ENCODE measurements around the gene SDK1. TPM values are rescaled to one million over a fixed set of nuclear protein-coding genes. Genes with fewer than 3 reads are reported as not detected.
A peak's percentile ranks its signal among the peaks of the same experiment; 100 is the strongest.

SDK1 gene
- total RNA-seq, 2 experiments from 2014 or later, result 0.03 to 0.05 TPM

DNA sequence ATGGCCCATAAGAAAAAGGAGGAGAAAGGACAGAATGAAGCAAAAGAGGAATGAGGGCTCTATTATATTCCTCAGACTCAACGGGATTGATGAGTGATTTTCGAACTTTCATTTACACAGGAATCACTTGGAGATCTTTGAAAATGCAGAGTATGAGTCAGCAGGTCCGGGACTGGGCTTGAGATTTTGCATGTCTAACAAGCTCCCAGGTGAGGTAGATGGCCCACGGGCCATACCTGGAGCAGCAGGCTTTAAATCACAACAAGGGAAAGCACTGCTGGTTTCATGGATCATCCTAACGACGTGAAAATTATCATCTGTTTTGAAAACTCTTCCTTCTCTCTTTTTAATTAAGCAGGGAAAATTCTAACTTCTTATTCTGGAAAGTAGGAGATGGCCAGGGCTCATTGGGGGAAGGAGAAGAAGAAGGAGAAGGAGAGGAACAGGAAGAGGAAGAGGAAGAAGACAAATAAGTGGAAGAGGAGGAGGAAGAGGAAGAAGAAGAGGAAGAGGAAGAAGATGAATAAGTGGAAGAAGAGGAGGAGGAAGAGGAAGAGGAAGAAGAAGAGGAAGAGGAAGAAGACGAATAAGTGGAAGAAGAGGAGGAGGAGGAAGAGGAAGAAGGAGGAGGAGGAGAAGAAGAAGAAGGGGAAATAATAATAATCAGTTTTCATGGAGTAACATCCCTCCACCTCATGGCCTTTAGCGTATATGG, 3.8 kb upstream of the SDK1 start:
- Mint-ChIP-seq H3K27me3 (ENCODE audit: low read depth) (peaks cover 25% of the 10 kb centered on the region), H3K4me3 (no peak overlapping the region), H3K4me1 (ENCODE audit: low read depth) (peaks cover 4% of the 10 kb centered on the region), H3K36me3 (ENCODE audit: low read depth) (no peaks in the 10 kb centered on the region), H3K27ac (no peak overlapping the region), H3K9me3 (ENCODE audit: insufficient read depth) (no peaks in the 10 kb centered on the region)
- POLR2A ChIA-PET, result interaction anchor here (0.5 kb wide), 1 partner anchor 10 kb away, joined by 3 read pairs; no protein-coding TSS in a partner anchor
- CTCF ChIA-PET, result no interaction called here
- DNase-seq (no peak), ATAC-seq (no peak)

GRCh38 chr7:3300221-3300650, 816 bp upstream of the SDK1 start:
- Mint-ChIP-seq H3K27ac (no peak overlapping the region), H3K4me3 (peak overlapping the region; percentile 46), H3K4me1 (ENCODE audit: low read depth) (peaks cover 7% of the 10 kb centered on the region), H3K36me3 (ENCODE audit: low read depth) (no peaks in the 10 kb centered on the region), H3K27me3 (ENCODE audit: low read depth) (peaks cover 39% of the 10 kb centered on the region), H3K9me3 (ENCODE audit: insufficient read depth) (no peaks in the 10 kb centered on the region)
- DNase-seq, result no peak
- no peak for ATAC-seq
- ChIA-PET CTCF (interaction anchor here (0.7 to 4.0 kb wide), 7 partner anchors 9 to 436 kb away, joined by 3 to 13 read pairs (median 4); no protein-coding TSS in a partner anchor), POLR2A (no interaction called here)

DNA sequence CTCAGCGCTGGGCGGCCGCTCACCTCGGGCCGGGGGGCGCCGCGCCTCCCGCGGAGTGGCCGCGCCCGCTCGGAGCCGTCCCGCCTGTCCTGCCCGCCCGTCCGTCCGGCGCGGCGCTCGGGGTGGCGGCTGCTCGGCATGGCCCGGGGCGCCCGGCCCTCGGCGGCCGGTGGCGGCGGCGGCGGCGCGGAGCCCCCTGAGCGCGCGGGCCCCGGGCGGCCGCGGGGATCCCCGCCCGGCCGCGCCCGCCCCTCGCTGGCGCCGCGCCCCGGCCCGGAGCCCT, 338 bp downstream of the SDK1 start:
- Mint-ChIP-seq H3K27me3 (ENCODE audit: low read depth) (peaks cover 41% of the 10 kb centered on the region), H3K4me1 (ENCODE audit: low read depth) (peaks cover 7% of the 10 kb centered on the region), H3K9me3 (ENCODE audit: insufficient read depth) (no peaks in the 10 kb centered on the region), H3K27ac (no peak overlapping the region), H3K36me3 (ENCODE audit: low read depth) (no peaks in the 10 kb centered on the region), H3K4me3 (no peak overlapping the region)
- ATAC-seq (no peak), DNase-seq (no peak)
- CTCF ChIA-PET, result interaction anchor here (0.7 to 4.0 kb wide), 5 partner anchors 8 to 437 kb away, joined by 3 to 13 read pairs (median 4); no protein-coding TSS in a partner anchor
- POLR2A ChIA-PET, result no interaction called here

DNA sequence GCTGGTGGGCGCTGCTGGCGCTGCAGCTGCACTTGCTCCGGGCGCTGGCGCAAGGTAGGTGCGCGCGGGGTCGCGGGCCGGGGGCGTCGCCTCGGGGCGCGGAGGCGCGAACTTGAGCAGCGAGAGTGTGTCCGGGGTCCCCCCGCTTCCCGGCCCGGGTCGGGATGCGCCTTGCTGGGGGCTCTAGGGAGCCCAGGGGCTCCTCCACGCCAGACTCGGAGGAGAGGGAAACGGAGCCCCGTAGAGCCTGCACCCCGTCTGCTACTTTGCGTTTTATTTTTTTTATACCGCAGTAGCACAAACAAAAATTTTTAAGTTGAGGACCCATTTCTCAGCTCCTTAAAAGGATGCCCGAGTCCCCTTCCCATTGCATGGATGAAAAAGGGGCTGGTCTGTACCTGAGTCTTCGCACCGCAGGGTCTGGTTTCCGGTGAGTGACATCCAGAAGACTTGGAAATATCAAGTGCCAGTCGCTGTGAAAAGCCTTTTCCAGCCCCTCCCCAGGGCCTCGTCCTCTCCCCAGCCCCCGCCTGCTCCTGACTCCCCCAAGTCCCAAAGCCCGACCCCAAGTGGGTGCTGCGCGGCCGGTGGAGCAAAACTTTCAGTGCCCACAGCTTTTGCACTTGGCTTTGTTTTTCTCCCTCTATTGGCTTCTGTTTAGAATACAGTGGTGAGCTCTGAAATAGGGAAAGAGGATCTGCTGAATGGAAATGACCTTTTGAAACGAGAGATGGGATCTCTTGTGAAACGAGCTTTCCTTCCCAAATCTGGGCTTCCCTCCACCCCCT, 973 bp downstream of the SDK1 start:
- Mint-ChIP-seq H3K9me3 (ENCODE audit: insufficient read depth) (no peaks in the 10 kb centered on the region), H3K27me3 (ENCODE audit: low read depth) (peaks cover 43% of the 10 kb centered on the region), H3K36me3 (ENCODE audit: low read depth) (no peaks in the 10 kb centered on the region), H3K4me3 (peak overlapping the region; percentile 70), H3K4me1 (ENCODE audit: low read depth) (peaks cover 7% of the 10 kb centered on the region), H3K27ac (no peak overlapping the region)
- peak; percentile 27 for DNase-seq
- ChIA-PET CTCF (interaction anchor here (0.7 to 4.0 kb wide), 5 partner anchors 8 to 594 kb away, joined by 4 to 13 read pairs (median 7); no protein-coding TSS in a partner anchor), POLR2A (no interaction called here)
- ATAC-seq, result no peak

DNA sequence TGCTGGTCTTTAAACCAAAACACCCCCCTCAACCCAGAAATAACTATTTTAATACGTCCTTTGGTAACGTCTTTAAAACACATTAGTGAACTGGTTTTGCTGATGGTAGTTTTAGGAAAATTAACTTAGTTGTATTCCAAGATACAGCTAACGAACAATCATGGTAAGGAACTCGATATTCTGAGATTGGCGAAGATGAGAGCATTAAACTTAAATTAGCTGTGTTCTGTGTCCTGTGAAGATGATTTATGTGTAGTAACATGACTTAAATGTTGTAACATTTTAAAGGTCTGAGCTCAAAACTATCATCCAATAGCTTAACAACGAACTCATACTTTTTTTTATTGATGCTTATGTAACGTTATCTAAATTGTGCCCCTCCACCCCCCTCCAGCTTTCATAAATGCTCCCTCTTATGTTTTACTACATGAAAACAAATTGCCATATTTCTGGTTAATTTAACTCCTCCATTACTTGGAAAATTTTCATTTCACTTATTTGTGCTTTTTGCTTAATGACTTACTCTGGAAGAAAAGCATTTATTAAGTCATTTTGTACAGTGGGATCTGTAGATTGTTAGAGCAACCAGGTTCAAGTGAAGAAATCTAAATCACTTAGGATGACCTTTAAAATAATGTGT, 1.7 kb downstream of the SDK1 start:
- H3K4me1 Mint-ChIP-seq (ENCODE audit: low read depth), result peaks cover 7% of the 10 kb centered on the region
- no peaks in the 10 kb centered on the region for H3K9me3 Mint-ChIP-seq (ENCODE audit: insufficient read depth)
- peaks cover 47% of the 10 kb centered on the region for H3K27me3 Mint-ChIP-seq (ENCODE audit: low read depth)
- no peaks in the 10 kb centered on the region for H3K36me3 Mint-ChIP-seq (ENCODE audit: low read depth)
- ATAC-seq, result no peak
- ChIA-PET POLR2A (no interaction called here), CTCF (interaction anchor here (0.7 to 4.0 kb wide), 4 partner anchors 342 to 593 kb away, joined by 4 to 13 read pairs (median 6); no protein-coding TSS in a partner anchor)
- DNase-seq, result no peak
- H3K27ac Mint-ChIP-seq, result no peak overlapping the region
- H3K4me3 Mint-ChIP-seq, result peak overlapping the region; percentile 25

DNA sequence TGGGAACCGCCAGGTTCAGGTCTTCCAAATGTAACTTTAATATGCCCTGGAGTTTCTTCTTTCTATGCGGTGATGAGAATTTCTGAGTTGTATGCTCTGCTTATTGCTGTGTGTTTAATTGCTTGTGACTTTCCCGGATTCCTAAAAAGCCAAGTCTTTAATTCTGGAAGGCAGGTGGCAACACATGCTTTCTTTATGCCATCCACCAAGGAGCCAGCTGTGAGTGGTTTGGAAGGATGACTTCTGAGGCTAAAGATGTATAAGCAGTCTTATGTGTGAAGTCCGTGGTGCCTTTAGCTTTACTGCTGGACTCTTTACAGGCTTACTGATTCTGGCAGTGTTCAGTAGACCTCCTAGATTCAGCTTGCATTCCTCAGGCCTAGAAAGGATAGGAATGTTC, 3.1 kb downstream of the SDK1 start:
- no peaks in the 10 kb centered on the region for H3K9me3 Mint-ChIP-seq (ENCODE audit: insufficient read depth)
- DNase-seq (no peak), ATAC-seq (no peak)
- peaks cover 7% of the 10 kb centered on the region for H3K4me1 Mint-ChIP-seq (ENCODE audit: low read depth)
- H3K27me3 Mint-ChIP-seq (ENCODE audit: low read depth), result peaks cover 47% of the 10 kb centered on the region
- no peak overlapping the region for H3K27ac Mint-ChIP-seq
- H3K4me3 Mint-ChIP-seq, result no peak overlapping the region
- no peaks in the 10 kb centered on the region for H3K36me3 Mint-ChIP-seq (ENCODE audit: low read depth)
- ChIA-PET CTCF (interaction anchor here (4.0 kb wide), 1 partner anchor 369 kb away, joined by 13 read pairs; no protein-coding TSS in a partner anchor), POLR2A (no interaction called here)

- Mint-ChIP-seq H3K27me3 (ENCODE audit: low read depth) (peaks cover 42% of the 10 kb centered on the region), H3K4me3 (no peak overlapping the region), H3K4me1 (ENCODE audit: low read depth) (peaks cover 1% of the 10 kb centered on the region), H3K36me3 (ENCODE audit: low read depth) (no peaks in the 10 kb centered on the region), H3K27ac (no peak overlapping the region), H3K9me3 (ENCODE audit: insufficient read depth) (no peaks in the 10 kb centered on the region)
- DNase-seq (no peak), ATAC-seq (no peak)
- POLR2A ChIA-PET, result interaction anchor here (0.7 kb wide), 1 partner anchor 10 kb away, joined by 3 read pairs; no protein-coding TSS in a partner anchor
- CTCF ChIA-PET, result interaction anchor here (0.6 kb wide), 1 partner anchor 1393 kb away, joined by 3 read pairs; no protein-coding TSS in a partner anchor
Measured at GRCh38 chr7:3307435-3307834, 6.4 kb downstream of the SDK1 start.

DNA sequence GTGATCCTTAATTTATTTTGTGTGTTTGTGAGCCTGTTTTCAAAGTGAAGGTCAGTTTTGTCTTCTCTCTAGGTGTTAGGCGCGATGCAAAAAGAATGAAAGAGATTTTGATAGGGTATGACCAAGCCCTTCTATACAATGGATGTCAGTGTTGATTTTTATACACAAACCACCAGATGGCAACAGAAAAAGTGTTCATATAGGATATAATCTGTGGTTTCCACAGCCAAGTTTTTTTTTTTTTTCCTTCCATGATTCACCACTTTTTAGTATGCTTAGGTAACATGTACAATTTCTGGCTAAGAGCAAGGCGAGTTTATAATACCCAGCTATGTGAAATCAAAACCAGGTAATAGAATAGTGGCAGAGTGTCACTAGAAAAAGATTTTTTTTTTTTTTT, 8.1 kb downstream of the SDK1 start:
- Mint-ChIP-seq H3K27me3 (ENCODE audit: low read depth) (peaks cover 38% of the 10 kb centered on the region), H3K27ac (no peak overlapping the region), H3K4me1 (ENCODE audit: low read depth) (no peaks in the 10 kb centered on the region), H3K36me3 (ENCODE audit: low read depth) (no peaks in the 10 kb centered on the region), H3K4me3 (no peak overlapping the region), H3K9me3 (ENCODE audit: insufficient read depth) (no peaks in the 10 kb centered on the region)
- no peak for ATAC-seq
- DNase-seq, result no peak
- ChIA-PET CTCF (interaction anchor here (1.5 to 3.0 kb wide), 2 partner anchors 8 to 444 kb away, joined by 3 to 7 read pairs; partner anchors contain the start of gene SDK1), POLR2A (interaction anchor here (0.7 kb wide), 1 partner anchor 43 kb away, joined by 4 read pairs; no protein-coding TSS in a partner anchor)

GRCh38 chr7:3309956-3310355, 8.9 kb downstream of the SDK1 start:
- Mint-ChIP-seq H3K4me1 (ENCODE audit: low read depth) (no peaks in the 10 kb centered on the region), H3K9me3 (ENCODE audit: insufficient read depth) (no peaks in the 10 kb centered on the region), H3K36me3 (ENCODE audit: low read depth) (no peaks in the 10 kb centered on the region), H3K27me3 (ENCODE audit: low read depth) (peaks cover 36% of the 10 kb centered on the region), H3K27ac (no peak overlapping the region), H3K4me3 (no peak overlapping the region)
- ATAC-seq (no peak), DNase-seq (no peak)
- ChIA-PET POLR2A (no interaction called here), CTCF (interaction anchor here (1.1 to 3.0 kb wide), 3 partner anchors 9 to 445 kb away, joined by 3 to 7 read pairs (median 3); partner anchors contain the start of gene SDK1)

GRCh38 chr7:3310884-3311283, 9.8 kb downstream of the SDK1 start:
- DNase-seq (no peak), ATAC-seq (no peak)
- H3K27ac Mint-ChIP-seq, result no peak overlapping the region
- POLR2A ChIA-PET, result no interaction called here
- CTCF ChIA-PET, result interaction anchor here (1.1 to 3.0 kb wide), 3 partner anchors 10 to 446 kb away, joined by 3 to 7 read pairs (median 3); partner anchors contain the start of gene SDK1
- no peaks in the 10 kb centered on the region for H3K4me1 Mint-ChIP-seq (ENCODE audit: low read depth)
- H3K27me3 Mint-ChIP-seq (ENCODE audit: low read depth), result peaks cover 30% of the 10 kb centered on the region
- H3K9me3 Mint-ChIP-seq (ENCODE audit: insufficient read depth), result no peaks in the 10 kb centered on the region
- H3K4me3 Mint-ChIP-seq, result no peak overlapping the region
- no peaks in the 10 kb centered on the region for H3K36me3 Mint-ChIP-seq (ENCODE audit: low read depth)

DNA sequence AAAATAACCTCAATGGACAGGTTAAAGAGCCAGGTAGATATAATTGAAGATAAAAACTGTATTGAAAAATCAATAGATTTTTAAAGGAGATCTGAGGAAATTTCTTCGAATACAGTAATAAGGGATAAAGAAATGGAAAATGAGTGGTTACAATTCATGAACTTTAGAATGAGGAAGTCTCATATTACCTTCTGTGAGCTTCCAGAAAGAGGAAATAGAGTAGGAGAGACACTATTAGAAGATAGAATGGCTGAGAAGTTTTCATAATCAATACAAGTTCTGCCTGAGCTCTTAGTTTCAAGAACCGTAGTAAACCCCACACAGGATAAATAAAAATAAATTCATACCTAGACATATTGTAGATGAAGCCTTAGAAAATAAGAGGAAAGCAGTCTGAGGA, 11.5 kb downstream of the SDK1 start:
- CTCF ChIA-PET, result no interaction called here
- DNase-seq (no peak), ATAC-seq (no peak)
- H3K4me3 Mint-ChIP-seq, result no peak overlapping the region
- H3K9me3 Mint-ChIP-seq (ENCODE audit: insufficient read depth), result no peaks in the 10 kb centered on the region
- H3K4me1 Mint-ChIP-seq (ENCODE audit: low read depth), result no peaks in the 10 kb centered on the region
- H3K27me3 Mint-ChIP-seq (ENCODE audit: low read depth), result peaks cover 29% of the 10 kb centered on the region
- H3K36me3 Mint-ChIP-seq (ENCODE audit: low read depth), result no peaks in the 10 kb centered on the region
- no peak overlapping the region for H3K27ac Mint-ChIP-seq
- POLR2A ChIA-PET, result no interaction called here

All from activated CD8-positive, alpha-beta T cell treated with anti-CD3 and anti-CD28 coated beads, Interleukin-2, amount 10 ng/mL, durations not matched to agents 7 days and 5 days (primary cell).